HL-60 (cell line): ENCODE measurements around the gene SH3BP2.
"Not testable (repeated sequence)": the region's sequence is repeated elsewhere in the genome, so short reads cannot be mapped to it uniquely, and the experiment has no call there.

Experiments
- DNase-seq, 2 experiments: peaks; one replicate each; pipeline ENCODE4 v3.0.0-alpha.2; 2010 to 2020; ENCODE audit warnings: low read depth in 1 of 2, low spot score in 1 of 2
- H3K27ac ChIP-seq: fragments of 250-450 bp; sonication (Bioruptor Pico); replicated peaks from 2 replicates; pipeline ENCODE4 v1.5.1; 2020; ENCODE audit warnings: mild to moderate bottlenecking, moderate library complexity
- H3K27me3 ChIP-seq: fragments of 250-450 bp; sonication (Bioruptor Pico); 2 replicates; pipeline ENCODE4 v1.5.1; 2021; ENCODE audit warnings: mild to moderate bottlenecking, moderate library complexity; ENCODE audit not compliant: insufficient read depth, poor library complexity, severe bottlenecking
- H3K4me3 ChIP-seq: replicated peaks from 2 replicates; pipeline ENCODE4 v1.5.1; 2011; ENCODE audit warnings: mild to moderate bottlenecking, control low read depth, low read length; ENCODE audit not compliant: insufficient read depth
- GABPA ChIP-seq: IDR thresholded peaks from 2 replicates; pipeline ENCODE4 v1.6.1; 2012; ENCODE audit warnings: low read depth
- POLR2AphosphoS5 ChIP-seq: IDR thresholded peaks from 2 replicates; pipeline ENCODE4 v1.6.1; 2012; ENCODE audit warnings: low read depth
- SPI1 ChIP-seq: IDR thresholded peaks from 2 replicates; pipeline ENCODE4 v1.6.1; 2012; ENCODE audit warnings: low read depth, mild to moderate bottlenecking, borderline replicate concordance
- TF ChIP-seq, protein P1 (sequence below): IDR thresholded peaks from one replicate; pipeline ENCODE4 v1.5.1; 2011; ENCODE audit warnings: low read length, control low read depth, inconsistent platforms; ENCODE audit not compliant: insufficient read depth
- TF ChIP-seq, protein P2 (sequence below): IDR thresholded peaks from 2 replicates; pipeline ENCODE4 v1.6.1; 2012; ENCODE audit warnings: low read depth; ENCODE audit not compliant: insufficient replicate concordance

Gene SH3BP2

DNA sequence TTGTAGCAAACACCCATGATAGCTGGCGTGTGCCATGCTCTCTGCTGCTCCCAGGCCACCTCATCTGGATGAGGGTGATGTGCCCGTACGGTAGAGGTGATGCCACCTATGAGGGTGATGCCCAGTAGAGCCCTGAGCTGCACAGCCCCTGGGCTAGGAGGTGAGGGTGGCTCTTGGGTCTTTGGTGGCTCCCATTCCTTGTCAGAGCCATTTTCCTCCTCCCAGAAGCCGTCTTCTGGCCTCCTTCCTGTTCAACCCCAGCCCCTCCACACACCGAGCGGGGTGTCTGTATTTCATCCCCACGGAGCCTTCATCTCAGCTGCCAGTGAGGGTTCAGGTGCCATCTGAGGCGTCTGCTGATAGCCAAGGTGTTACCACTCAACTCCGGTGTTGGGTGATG, 24.8 kb upstream of the SH3BP2 start:
- no peak for DNase-seq
- TF ChIP-seq GABPA (no peak), POLR2AphosphoS5 (no peak), SPI1 (no peak)
- TF ChIP-seq, protein P1, sequence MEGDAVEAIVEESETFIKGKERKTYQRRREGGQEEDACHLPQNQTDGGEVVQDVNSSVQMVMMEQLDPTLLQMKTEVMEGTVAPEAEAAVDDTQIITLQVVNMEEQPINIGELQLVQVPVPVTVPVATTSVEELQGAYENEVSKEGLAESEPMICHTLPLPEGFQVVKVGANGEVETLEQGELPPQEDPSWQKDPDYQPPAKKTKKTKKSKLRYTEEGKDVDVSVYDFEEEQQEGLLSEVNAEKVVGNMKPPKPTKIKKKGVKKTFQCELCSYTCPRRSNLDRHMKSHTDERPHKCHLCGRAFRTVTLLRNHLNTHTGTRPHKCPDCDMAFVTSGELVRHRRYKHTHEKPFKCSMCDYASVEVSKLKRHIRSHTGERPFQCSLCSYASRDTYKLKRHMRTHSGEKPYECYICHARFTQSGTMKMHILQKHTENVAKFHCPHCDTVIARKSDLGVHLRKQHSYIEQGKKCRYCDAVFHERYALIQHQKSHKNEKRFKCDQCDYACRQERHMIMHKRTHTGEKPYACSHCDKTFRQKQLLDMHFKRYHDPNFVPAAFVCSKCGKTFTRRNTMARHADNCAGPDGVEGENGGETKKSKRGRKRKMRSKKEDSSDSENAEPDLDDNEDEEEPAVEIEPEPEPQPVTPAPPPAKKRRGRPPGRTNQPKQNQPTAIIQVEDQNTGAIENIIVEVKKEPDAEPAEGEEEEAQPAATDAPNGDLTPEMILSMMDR: no peak
- TF ChIP-seq, protein P2, sequence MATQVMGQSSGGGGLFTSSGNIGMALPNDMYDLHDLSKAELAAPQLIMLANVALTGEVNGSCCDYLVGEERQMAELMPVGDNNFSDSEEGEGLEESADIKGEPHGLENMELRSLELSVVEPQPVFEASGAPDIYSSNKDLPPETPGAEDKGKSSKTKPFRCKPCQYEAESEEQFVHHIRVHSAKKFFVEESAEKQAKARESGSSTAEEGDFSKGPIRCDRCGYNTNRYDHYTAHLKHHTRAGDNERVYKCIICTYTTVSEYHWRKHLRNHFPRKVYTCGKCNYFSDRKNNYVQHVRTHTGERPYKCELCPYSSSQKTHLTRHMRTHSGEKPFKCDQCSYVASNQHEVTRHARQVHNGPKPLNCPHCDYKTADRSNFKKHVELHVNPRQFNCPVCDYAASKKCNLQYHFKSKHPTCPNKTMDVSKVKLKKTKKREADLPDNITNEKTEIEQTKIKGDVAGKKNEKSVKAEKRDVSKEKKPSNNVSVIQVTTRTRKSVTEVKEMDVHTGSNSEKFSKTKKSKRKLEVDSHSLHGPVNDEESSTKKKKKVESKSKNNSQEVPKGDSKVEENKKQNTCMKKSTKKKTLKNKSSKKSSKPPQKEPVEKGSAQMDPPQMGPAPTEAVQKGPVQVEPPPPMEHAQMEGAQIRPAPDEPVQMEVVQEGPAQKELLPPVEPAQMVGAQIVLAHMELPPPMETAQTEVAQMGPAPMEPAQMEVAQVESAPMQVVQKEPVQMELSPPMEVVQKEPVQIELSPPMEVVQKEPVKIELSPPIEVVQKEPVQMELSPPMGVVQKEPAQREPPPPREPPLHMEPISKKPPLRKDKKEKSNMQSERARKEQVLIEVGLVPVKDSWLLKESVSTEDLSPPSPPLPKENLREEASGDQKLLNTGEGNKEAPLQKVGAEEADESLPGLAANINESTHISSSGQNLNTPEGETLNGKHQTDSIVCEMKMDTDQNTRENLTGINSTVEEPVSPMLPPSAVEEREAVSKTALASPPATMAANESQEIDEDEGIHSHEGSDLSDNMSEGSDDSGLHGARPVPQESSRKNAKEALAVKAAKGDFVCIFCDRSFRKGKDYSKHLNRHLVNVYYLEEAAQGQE: no peak

DNA sequence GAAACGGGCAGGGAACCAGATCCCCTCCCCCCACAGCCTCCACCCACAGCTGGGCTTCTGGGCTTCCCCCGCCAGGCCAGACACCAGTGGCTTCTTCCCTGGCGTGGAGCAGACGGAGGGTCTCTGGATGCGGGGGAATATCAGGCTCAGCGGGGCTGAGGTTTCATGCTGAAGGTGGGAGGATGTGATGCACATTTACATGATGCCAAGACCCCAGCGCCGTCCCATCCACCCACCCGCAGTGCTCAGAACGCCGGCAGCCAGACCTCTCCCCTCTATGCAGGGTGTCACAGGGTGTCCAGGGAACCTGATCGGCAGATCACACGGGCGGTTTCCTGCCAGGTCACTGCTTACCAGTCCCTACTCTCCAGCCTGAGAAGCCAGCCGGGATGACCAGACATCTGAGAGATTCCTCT, 24.0 kb upstream of the SH3BP2 start:
- Histone ChIP-seq H3K27ac (no peak overlapping the region), H3K27me3 (no peaks in the 10 kb centered on the region), H3K4me3 (no peak overlapping the region)
- DNase-seq: no peak
- TF ChIP-seq, protein P2: no peak
- TF ChIP-seq, protein P1: no peak
- TF ChIP-seq POLR2AphosphoS5 (no peak), GABPA (no peak), SPI1 (no peak)

More for the DNA sequence above, 24.8 kb upstream of the SH3BP2 start:
- Histone ChIP-seq H3K4me3 (no peak overlapping the region), H3K27me3 (no peaks in the 10 kb centered on the region), H3K27ac (no peak overlapping the region)

DNA sequence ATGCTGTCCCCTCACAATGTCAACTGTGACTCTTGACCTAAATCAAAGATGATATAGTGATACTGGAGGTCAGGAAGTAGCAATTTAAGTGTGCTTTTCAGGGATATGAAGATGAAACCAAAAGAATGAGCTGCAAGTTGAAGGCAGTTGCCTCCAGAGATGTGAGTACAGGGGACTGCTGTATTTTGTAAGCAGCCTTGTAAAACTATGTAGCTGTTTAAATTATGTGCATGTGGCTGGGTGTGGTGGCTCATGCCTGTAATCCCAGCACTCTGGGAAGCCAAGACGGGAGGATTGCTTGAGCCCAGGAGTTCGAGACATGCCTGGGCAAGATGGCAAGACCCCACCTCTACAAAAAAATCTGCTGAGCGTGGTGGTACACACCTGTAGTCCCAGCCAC, 21.6 kb upstream of the SH3BP2 start:
- Histone ChIP-seq H3K27ac (peak overlapping the region; percentile 76), H3K27me3 (no peaks in the 10 kb centered on the region), H3K4me3 (no peak overlapping the region)
- DNase-seq: no peak
- TF ChIP-seq GABPA: no peak
- TF ChIP-seq, protein P2: no peak
- TF ChIP-seq, protein P1: no peak
- TF ChIP-seq POLR2AphosphoS5: no peak
- no peak for TF ChIP-seq SPI1

DNA sequence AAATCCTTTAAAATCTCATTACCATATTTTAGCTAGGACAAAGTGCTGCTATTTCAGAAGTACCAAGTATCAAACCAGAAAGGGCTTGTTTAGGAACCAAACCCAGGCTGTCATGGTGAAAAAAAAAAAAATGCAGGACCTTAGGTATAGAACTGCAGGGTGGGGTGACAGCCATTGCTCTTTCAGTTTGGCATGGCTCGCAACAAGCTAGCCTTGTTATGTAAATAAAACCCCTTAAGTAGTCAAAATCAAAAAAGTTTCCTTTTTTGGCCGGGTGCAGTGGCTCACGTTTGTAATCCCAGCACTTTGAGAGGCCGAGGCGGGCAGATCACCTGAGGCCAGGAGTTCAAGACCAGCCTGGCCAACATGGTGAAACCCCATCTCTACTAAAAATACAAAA, 12.2 kb upstream of the SH3BP2 start:
- H3K4me3 ChIP-seq, DNase-seq, H3K27me3 ChIP-seq, H3K27ac ChIP-seq: not testable (repeated sequence)
